ENCODE results near the gene ZNF124.
A peak's percentile ranks its signal among the peaks of the same experiment; 100 is the strongest.
"Not testable (repeated sequence)": the region's sequence is repeated elsewhere in the genome, so short reads cannot be mapped to it uniquely, and the experiment has no call there.

The ZNF124 gene

GRCh38 chr1:247171875-247172563 is at the start of gene ZNF124:
Gene ZNF124 (minus strand): TSS chr1:247172020. CDS start chr1:247171877, 143 bp downstream.
- peak; percentile 21 for DNase-seq

- not testable (repeated sequence) for DNase-seq
Measured at GRCh38 chr1:247220280-247220679, 48.5 kb upstream of the ZNF124 start.

GRCh38 chr1:247218121-247218651 is 46.4 kb upstream of the ZNF124 start:
- no peak for DNase-seq

GRCh38 chr1:247216261-247216660 is 44.4 kb upstream of the ZNF124 start:
- DNase-seq, result no peak

- DNase-seq, result no peak
Measured at GRCh38 chr1:247212627-247213617, 41.1 kb upstream of the ZNF124 start.

GRCh38 chr1:247212012-247212411 is 40.2 kb upstream of the ZNF124 start:
- DNase-seq, result no peak

- DNase-seq, result no peak
Measured at GRCh38 chr1:247211339-247211738, 39.5 kb upstream of the ZNF124 start.

GRCh38 chr1:247210376-247211117 is 38.7 kb upstream of the ZNF124 start:
- peak; percentile 100 for DNase-seq

- DNase-seq, result no peak
Measured at GRCh38 chr1:247210062-247210375, 38.2 kb upstream of the ZNF124 start.

- peak; percentile 37 for DNase-seq
Measured at GRCh38 chr1:247209396-247209795, 37.6 kb upstream of the ZNF124 start.

- DNase-seq, result no peak
Measured at GRCh38 chr1:247204177-247204647, 32.4 kb upstream of the ZNF124 start.

- DNase-seq, result no peak
Measured at GRCh38 chr1:247198781-247199180, 27.0 kb upstream of the ZNF124 start.

GRCh38 chr1:247193958-247194357 is 22.1 kb upstream of the ZNF124 start:
- DNase-seq, result no peak

GRCh38 chr1:247189981-247190798 is 18.4 kb upstream of the ZNF124 start:
- no peak for DNase-seq

- DNase-seq, result no peak
Measured at GRCh38 chr1:247185667-247186066, 13.8 kb upstream of the ZNF124 start.

- DNase-seq, result no peak
Measured at GRCh38 chr1:247184254-247184653, 12.4 kb upstream of the ZNF124 start.

GRCh38 chr1:247182994-247183393 is 11.2 kb upstream of the ZNF124 start:
- no peak for DNase-seq

GRCh38 chr1:247180581-247180980 is 8.8 kb upstream of the ZNF124 start:
- no peak for DNase-seq

GRCh38 chr1:247177755-247178154 is 5.9 kb upstream of the ZNF124 start:
- no peak for DNase-seq

GRCh38 chr1:247175458-247175857 is 3.6 kb upstream of the ZNF124 start:
- no peak for DNase-seq

- DNase-seq, result no peak
Measured at GRCh38 chr1:247173431-247173830, 1.6 kb upstream of the ZNF124 start.

- DNase-seq, result no peak
Measured at GRCh38 chr1:247172996-247173395, 1.2 kb upstream of the ZNF124 start.

Measured in NCI-H82 (cell line).